LNCaP clone FGC (cell line): Measurements from ENCODE around the gene KLF4.

Source experiments
- DNase-seq: peaks from one replicate; pipeline ENCODE4 v3.0.0-alpha.2; 2011; ENCODE audit warnings: low read depth
- H3K4me3 ChIP-seq: 2 replicates; pipeline ENCODE4 v1.5.1; 2011; ENCODE audit warnings: mild to moderate bottlenecking, low read depth, low read length, control low read depth
- TF ChIP-seq, protein P1 (sequence below): IDR thresholded peaks from 2 replicates; pipeline ENCODE4 v1.5.1; 2012; ENCODE audit warnings: mild to moderate bottlenecking; ENCODE audit not compliant: control insufficient read depth, insufficient read depth; ENCODE audit errors: extremely low read depth

The KLF4 gene

DNA sequence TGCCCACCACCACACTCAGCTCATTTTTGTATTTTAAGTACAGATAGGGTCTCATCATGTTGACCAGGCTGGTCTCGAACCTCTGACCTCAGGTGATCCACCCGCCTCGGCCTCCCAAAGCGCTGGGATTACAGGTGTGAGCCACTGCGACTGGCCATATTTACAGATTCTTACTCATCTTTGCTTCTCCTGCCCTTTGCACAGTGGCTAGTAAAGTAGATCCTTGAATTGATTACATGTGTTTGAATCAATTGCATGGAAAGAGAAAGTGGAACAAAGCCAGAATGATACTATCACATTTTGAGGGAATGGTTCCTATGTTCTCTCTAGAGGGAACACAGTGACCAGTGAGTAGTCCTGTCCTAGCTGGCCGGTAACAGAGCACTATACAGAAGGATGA, 15.4 kb downstream of the KLF4 start:
- TF ChIP-seq, protein P1, sequence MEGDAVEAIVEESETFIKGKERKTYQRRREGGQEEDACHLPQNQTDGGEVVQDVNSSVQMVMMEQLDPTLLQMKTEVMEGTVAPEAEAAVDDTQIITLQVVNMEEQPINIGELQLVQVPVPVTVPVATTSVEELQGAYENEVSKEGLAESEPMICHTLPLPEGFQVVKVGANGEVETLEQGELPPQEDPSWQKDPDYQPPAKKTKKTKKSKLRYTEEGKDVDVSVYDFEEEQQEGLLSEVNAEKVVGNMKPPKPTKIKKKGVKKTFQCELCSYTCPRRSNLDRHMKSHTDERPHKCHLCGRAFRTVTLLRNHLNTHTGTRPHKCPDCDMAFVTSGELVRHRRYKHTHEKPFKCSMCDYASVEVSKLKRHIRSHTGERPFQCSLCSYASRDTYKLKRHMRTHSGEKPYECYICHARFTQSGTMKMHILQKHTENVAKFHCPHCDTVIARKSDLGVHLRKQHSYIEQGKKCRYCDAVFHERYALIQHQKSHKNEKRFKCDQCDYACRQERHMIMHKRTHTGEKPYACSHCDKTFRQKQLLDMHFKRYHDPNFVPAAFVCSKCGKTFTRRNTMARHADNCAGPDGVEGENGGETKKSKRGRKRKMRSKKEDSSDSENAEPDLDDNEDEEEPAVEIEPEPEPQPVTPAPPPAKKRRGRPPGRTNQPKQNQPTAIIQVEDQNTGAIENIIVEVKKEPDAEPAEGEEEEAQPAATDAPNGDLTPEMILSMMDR, result no peak
- DNase-seq, result no peak
- no peak overlapping the region for H3K4me3 ChIP-seq

DNA sequence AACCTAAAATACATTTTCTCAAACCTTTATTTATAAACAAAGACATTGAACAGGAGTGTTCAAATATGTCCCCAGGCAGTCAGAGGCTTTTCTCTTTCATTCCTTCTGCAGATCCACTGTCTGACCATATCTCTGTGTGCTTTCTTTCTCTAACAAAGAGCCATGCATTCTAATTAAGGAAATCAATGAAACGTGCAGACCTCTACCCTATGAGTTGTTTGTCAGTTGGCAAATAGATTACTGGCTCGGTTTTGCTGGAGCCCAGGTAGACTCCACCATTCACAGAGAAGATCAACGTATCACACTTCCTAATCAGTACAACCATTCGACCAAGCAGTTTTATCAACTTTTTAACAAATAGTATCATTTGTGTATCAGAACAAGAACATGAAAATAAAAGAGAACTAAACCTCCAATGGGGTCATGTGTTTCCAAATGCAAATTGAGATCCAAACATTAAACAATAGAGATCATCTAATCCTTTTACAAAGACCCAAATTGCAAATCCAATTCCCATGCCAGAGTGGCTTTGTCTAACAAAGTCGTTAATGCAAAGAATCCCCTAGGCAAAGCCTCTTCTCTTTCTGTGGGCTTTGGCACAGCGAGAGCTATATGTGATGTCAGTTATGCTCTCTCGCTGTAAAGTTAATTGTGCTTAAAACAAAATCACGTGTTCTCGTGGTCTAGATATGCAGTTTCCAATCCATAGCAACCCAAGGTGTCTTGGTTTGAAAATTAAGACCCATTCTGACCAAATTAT, 16.8 kb downstream of the KLF4 start:
- DNase-seq, result no peak
- TF ChIP-seq, protein P1, result no peak
- no peak overlapping the region for H3K4me3 ChIP-seq

GRCh38 chr9:107471552-107471951, 18.0 kb downstream of the KLF4 start:
- DNase-seq, result no peak
- TF ChIP-seq, protein P1, result no peak
- H3K4me3 ChIP-seq, result no peak overlapping the region

DNA sequence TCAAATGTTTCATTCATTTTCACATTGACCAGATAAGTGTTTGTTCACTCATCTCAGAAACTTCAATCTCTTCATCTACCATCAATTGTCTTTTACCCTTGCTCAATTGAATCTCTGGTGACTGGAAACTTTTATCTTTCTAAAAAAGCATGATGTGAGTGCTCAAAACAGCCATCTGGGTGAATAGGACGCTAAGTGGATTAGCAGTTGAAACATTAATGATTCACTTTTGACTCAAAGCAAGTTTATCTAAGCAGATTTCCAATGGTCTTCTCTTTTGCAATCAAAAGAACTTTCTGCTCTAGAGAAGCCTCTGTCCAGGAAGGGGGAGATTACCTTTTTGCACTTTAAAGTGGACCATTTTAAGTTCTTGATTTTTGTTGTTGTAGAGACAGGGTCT, 22.2 kb downstream of the KLF4 start:
- no peak overlapping the region for H3K4me3 ChIP-seq
- TF ChIP-seq, protein P1, result no peak
- no peak for DNase-seq

- TF ChIP-seq, protein P1, result no peak
- no peak overlapping the region for H3K4me3 ChIP-seq
- DNase-seq, result no peak
These were observed 22.7 kb downstream of the KLF4 start for GRCh38 chr9:107466826-107467225.

DNA sequence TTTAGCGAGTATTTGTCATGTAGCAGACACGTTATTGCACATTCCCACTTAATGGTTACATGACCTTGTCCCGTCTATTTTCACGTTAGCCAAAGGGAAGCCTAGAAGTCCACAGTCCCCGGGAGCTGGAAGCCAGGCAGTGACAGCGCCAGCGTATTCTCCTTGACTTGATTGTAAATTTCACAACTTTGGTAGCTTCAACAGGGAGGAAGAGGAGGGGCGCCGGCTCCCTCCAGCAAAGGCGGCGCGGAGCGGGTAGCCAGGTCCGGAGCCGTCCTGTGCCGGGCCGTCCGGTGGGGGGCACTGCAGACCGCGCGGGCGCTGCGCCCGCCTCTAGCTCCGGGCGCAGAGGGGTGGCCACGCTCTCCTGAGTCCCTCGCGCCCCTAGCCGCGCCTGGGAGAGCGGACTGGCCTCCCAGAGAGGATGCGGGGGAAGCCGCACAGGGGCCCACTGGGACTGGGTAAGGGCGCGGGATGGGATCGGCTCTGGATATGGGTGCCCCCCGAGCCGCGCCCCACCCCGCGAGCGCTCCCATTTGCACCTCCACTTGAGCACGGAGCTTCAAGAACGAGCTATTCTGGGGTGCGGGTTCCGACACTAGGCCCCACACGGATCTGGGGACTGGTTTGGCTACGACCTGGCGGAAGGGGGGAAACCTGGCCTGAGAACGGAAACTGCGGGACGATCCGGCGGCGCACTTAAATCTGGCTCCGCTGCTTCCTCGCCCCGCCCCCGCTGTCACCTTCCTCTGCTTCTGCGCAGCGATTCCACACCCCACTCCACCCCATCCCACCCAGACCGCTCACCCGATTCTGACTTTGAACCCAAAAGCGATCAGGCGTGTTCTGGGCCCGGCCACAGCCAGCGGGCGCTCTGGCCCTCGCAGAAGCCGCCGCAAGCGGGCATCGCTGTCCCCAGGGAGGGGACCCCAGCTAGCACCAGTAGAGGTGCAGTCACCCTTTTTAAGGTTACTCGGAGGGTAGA, 23.8 kb downstream of the KLF4 start:
- TF ChIP-seq, protein P1, result no peak
- no peak for DNase-seq
- H3K4me3 ChIP-seq, result no peak overlapping the region

- no peak for DNase-seq
- TF ChIP-seq, protein P1, result no peak
- no peak overlapping the region for H3K4me3 ChIP-seq
These were observed 25.1 kb downstream of the KLF4 start for GRCh38 chr9:107464516-107464915.
